Neural progenitor cell (in vitro differentiated cells): ENCODE results near the gene SULT4A1.

Experiments used
- CTCF ChIP-seq: fragments of 200-600 bp; sonication (generic); IDR thresholded peaks from 2 replicates; pipeline ENCODE4 v1.5.1; 2017; ENCODE audit warnings: antibody characterized with exemption, mild to moderate bottlenecking
- EZH2 ChIP-seq: fragments of 200-600 bp; sonication (generic); IDR thresholded peaks from 2 replicates; pipeline ENCODE4 v1.6.1; 2017; ENCODE audit warnings: antibody characterized with exemption, mild to moderate bottlenecking, moderate library complexity
- EZH2phosphoT487 ChIP-seq: fragments of 200-600 bp; sonication (generic); IDR thresholded peaks from 2 replicates; pipeline ENCODE4 v1.6.1; 2017; ENCODE audit warnings: antibody characterized with exemption

- no peak for TF ChIP-seq CTCF
- TF ChIP-seq EZH2: no peak
- TF ChIP-seq EZH2phosphoT487: no peak
Observed at GRCh38 chr22:43844560-43845545, 17.5 kb downstream of the SULT4A1 start.
